Bone marrow (tissue), 2 donors: ENCODE measurements around the gene FBN1.

Experiments
- DNase-seq, 2 donors: peaks; one replicate each; lab custom pipeline; 2025; lab: John Stamatoyannopoulos, UW

The FBN1 gene

DNA sequence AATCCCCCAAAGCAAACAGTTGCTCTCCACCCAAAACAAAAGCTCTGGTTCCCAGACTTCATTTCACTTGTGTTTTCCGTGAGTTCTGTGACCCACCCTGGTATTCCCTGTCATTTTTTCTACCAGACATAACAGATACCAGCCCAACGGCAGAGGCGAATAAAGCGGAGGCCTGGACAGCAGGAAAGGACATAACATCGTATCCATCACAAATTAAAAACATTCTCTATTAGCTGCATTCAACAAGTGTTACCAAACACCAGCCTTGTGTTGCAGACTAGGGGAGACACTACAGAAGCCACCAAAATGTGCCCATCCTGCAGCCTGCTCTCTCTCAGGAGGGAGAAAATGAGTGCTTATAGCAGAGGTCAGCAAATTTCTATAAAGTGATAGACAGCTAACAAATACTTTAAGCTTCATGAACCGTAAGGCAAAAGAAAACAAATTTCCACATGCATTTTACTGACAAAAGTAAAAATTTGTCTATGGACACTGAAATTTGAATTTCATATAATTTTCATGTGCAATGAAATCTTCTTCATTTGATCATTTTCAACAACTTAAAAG is 7.1 kb upstream of the FBN1 start:
- no peak for DNase-seq

DNA sequence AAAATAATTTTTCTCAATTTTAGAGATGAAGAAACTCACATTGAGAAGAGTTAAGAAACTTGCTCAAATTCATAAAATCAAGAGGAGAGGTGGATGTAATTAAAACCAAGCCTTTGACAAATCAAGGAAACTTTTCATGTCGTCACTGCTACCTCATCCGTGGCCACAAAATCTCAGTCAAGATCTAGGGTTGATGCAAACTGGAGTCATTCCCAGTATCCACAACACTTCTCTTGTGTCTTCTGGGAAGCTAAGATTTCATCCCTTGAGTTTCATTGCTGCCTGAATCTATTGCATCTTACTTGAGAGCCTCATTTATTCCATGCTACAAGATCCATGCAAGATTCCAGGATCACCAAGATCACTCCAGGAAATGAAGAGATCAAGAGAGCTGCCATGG is 5.4 kb upstream of the FBN1 start:
- no peak for DNase-seq

- no peak for DNase-seq
Observed at GRCh38 chr15:48647962-48648361, 2.5 kb upstream of the FBN1 start.

DNA sequence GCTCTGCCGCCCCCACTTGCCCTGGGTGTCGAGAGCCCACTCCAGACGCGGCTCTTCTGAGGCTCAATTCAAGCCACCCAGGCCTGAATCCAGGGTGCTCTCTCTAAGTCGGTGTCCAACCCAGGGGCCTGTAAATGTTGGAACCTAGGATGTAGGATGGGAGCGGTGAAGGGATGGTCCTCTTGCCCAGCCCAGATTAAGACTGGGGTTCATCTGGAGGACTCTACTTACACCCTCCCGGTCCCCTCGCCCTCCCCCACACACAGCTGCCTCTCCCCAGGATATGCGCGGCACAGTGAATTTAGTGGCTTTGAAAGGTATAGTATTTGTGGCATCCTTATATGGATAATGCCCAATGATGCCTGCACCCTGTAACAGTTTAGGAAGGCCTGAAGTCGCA is 822 bp upstream of the FBN1 start:
- no peak for DNase-seq

DNA sequence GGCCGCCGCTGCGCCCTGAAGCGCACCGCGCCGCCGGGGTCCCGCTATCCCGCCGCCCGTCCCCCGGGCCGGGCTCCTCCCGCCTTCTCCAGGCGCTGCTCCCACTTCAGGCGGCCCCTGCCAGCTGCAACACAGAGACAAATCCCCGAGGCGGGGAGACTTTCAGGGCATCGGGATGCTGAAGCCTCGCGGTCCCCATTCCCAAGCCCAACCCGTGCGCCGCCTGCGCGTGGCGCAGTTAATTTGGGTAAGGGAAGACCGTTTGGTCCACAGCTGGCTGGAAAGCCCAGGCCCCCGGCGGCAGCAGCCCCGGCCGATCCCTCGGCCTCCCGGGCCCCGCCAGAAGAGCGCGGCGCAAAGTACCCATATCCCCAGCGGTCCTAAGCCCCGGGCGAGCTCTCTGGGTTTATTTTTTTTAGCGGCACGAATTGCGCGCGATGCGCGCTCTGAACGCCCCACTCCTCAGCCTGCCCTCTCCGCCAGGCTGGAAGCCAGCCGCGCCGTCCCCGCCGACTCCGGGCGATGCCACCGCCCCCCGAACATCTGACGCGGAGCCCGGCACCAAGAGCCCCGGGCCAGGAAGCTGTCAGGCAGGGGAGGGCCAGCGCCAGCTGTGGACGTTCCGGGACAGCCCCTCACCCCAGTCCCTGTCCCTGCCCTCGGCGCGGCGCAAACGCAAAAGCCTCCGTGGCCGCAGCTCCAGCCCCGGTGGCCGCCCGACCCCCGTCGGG is 517 bp downstream of the FBN1 start:
- no peak for DNase-seq

DNA sequence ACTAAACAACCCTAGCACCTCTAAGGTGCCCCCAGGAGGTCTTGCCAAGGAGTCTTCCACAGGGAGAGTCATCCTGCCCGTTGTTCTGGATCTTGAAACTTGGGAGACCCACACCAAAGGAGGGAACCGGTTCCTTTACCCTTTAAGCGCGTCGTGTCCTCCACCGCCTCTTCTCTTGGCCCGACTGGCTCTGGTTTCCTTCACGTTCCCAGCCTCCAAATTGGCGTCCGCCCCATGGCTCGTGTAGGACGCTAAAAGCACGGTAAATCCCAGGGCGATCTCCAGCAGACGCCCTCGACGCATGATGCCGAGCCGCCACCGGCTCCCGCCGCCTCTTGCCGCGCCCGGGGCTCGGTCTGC is 1.1 kb downstream of the FBN1 start:
- DNase-seq, result no peak

DNA sequence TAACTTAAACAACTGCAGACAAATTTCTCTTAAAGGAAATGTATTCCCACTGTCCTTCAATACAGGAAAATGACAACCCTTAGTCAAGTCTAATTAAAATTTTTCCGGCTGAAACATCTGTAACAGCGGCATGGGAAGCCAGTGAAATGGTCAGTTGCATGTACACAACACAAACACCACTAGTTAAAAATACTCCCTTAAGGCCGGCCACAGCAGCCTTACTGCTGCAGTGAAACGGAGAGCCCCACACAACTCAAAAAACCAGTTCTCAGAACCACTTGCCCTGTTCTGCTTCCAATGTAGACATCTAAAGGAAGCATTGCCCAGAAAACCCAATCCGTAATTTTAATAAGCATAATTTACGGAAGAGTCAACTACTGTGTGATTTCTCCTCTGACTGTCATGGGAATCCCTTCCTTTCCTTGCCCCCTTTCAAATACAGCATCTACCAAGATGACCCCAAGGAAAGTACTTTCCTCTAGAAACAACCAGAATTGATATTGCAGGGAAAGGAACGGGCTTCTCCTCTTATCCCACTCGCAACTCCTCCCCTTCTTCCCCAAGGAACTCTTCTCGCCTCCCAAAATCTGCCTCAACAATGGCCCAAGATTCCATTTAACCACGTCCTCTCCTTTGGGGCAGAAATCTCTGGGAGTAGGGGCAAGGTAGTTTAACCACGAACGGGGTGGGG is 1.6 kb downstream of the FBN1 start:
- DNase-seq, result no peak

- no peak for DNase-seq
Observed at GRCh38 chr15:48643206-48643605, 2.3 kb downstream of the FBN1 start.

- DNase-seq, result no peak
Observed at GRCh38 chr15:48642795-48643194, 2.7 kb downstream of the FBN1 start.

GRCh38 chr15:48641416-48641815 is 4.1 kb downstream of the FBN1 start:
- DNase-seq, result no peak

DNA sequence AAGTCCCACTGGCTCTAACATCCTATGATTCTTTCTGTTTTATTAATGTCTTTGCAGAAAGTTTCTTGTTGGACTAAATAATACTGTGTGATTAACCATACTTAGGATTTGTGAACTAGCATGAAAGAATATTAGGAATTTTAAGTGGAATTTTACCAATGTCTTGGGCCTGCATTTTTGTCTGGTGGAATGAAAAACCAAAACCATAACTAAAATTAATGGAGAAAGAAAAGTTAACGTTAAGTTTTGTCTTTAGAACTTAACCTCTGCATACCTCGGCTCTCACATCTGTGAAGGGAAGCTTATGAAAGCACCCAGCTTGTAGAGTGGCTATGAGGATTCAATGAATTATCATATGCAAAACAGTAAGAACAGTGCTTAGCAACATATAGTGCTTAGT is 6.5 kb downstream of the FBN1 start:
- no peak for DNase-seq

GRCh38 chr15:48637639-48638038 is 7.9 kb downstream of the FBN1 start:
- no peak for DNase-seq

GRCh38 chr15:48636511-48636910 is 9.0 kb downstream of the FBN1 start:
- no peak for DNase-seq

GRCh38 chr15:48634893-48635292 is 10.6 kb downstream of the FBN1 start:
- no peak for DNase-seq

GRCh38 chr15:48634096-48634495 is 11.4 kb downstream of the FBN1 start:
- no peak for DNase-seq

GRCh38 chr15:48632651-48633050 is 12.9 kb downstream of the FBN1 start:
- no peak for DNase-seq

DNA sequence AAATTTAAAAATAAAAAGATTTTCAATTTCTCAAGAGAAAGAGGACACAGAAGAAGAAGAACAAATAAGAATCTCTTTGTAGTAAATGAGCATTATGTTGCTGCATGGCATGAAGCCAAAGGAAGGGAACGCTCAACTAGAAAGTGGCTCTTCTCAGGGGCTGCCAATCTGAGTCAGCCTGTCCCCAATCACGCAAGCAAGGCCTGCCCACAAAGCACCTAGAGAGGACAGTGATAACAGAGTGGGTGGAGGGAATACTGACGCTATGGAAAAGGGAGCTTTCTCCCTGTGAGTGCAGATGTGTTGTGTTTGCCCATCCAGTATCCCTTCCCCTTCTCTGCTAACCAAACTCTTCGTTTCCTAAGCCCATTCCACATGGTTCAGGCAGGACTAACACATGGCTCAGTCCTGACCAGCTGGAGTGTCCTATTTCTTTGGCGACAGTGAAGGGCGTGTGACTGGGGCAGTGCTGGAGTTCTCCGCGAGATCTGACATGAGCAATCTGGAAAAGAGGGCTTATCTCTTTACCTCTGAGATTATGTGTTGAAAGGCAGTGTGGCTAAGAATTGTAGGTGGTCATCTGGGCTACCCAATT is 14.2 kb downstream of the FBN1 start:
- DNase-seq, result no peak

- DNase-seq, result no peak
Observed at GRCh38 chr15:48630245-48630644, 15.3 kb downstream of the FBN1 start.

GRCh38 chr15:48628832-48629231 is 16.7 kb downstream of the FBN1 start:
- no peak for DNase-seq

DNA sequence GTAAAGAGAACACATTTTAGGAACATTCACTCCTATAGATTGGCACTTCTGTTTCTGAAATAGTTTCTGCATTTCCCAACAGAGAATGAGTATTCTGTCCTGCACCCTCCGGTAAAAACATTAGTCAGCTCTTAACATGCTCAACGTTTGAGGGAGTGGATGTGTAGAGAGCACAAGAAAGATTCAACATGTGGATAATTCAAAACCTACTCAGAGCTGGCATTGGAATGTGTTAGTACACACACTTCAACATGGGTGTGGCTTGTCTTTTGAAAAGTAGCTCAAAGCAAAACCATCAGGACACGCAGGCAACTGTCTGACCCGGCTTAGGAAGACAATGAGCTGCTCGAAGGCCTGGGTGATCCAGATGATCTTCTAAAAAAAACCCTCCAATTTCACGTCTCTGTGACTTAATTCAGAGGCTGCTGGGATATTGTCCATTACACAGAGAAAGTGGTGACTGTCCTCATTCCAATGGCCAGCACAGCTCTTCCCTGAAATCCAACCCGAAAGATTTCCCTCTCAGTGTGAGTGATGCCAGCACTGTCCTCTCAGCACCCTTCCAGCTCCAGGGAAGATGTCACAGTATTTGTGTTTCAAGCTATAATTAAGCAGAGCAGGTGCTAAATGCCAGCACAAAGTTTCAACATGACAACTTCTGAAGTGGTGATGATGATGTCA is 18.1 kb downstream of the FBN1 start:
- DNase-seq, result no peak

GRCh38 chr15:48625126-48625525 is 20.4 kb downstream of the FBN1 start:
- DNase-seq, result no peak

DNA sequence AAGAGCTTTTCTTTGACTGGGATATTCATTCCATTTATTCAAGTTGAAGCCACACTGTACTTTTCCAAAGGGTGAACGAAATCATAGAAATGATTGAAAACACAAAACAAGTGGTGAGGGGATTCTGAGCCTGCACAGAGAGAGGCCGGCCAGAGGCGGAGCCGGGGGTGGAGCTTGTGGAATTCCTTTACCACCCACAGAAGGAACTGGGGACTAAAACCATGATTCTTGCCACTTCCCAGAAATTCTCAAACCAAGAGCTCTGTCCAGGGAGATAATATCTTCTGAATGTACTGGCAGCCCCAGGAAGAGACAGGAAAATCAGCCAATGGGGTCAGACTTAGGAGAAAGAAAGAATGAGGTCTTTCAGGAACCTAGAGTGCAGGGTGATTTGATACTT is 20.8 kb downstream of the FBN1 start:
- DNase-seq, result no peak

- DNase-seq, result no peak
Observed at GRCh38 chr15:48623456-48623855, 22.1 kb downstream of the FBN1 start.
